Measurements from ENCODE around the gene ZNF280C.
"Not testable (repeated sequence)": the region's sequence is repeated elsewhere in the genome, so short reads cannot be mapped to it uniquely, and the experiment has no call there.

The ZNF280C gene

DNA sequence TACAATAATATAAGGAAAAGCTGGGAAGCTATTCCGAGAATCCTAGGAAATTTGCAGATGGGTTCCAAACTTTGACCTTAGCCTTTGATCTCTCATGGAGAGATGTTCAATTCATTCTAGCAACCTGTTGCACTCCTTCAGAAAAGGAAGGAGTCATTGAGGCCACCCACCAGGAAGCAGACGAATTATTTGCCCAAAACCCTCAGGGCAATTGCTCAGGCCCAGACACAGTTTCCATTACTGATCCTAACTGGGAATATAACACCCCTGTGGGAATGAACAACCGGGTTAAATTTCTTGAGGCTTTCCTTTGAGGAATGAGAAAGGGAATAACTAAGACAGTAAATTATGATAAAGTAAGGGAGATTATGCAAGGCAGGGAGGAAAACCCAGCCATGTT, 13.5 kb upstream of the ZNF280C start:
- H3K9me3 Mint-ChIP-seq = no peaks in the 10 kb centered on the region
- no peak for DNase-seq
- H3K27me3 Mint-ChIP-seq = peaks cover 19% of the 10 kb centered on the region in 2 donors
- no peaks in the 10 kb centered on the region for H3K4me1 Mint-ChIP-seq (ENCODE audit: low read depth in 2 of 2)
- no peak overlapping the region for H3K4me3 Mint-ChIP-seq
- no peaks in the 10 kb centered on the region for H3K36me3 Mint-ChIP-seq (ENCODE audit: insufficient read depth)
- ATAC-seq (replicated peaks) = no peak
- H3K27ac Mint-ChIP-seq = no peak overlapping the region

DNA sequence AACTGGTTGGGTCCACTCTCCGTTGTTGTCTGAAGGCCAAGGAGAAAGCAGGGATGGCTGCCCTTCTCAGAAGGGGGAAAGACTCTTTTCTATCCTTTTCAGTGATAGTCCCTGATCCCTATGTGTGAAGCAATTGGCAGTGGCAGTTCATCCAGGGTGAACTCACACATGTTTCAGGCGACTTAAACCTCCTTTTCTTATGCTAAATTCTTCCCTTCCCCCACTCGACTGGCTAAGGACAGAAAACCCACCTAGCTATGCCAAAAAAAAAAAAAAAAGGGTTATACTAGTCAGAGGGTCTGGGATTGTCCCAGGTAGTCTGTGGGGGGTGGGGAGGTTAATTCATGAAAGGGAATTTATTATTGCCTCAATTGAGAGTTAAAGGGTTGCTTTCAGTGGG, 12.2 kb upstream of the ZNF280C start:
- no peak overlapping the region for H3K27ac Mint-ChIP-seq
- ATAC-seq (replicated peaks) (no peak), DNase-seq (no peak)
- H3K9me3 Mint-ChIP-seq = no peaks in the 10 kb centered on the region
- no peaks in the 10 kb centered on the region for H3K36me3 Mint-ChIP-seq (ENCODE audit: insufficient read depth)
- H3K27me3 Mint-ChIP-seq = peaks cover 19% of the 10 kb centered on the region in 2 donors
- no peak overlapping the region for H3K4me3 Mint-ChIP-seq
- H3K4me1 Mint-ChIP-seq (ENCODE audit: low read depth in 2 of 2) = no peaks in the 10 kb centered on the region

DNA sequence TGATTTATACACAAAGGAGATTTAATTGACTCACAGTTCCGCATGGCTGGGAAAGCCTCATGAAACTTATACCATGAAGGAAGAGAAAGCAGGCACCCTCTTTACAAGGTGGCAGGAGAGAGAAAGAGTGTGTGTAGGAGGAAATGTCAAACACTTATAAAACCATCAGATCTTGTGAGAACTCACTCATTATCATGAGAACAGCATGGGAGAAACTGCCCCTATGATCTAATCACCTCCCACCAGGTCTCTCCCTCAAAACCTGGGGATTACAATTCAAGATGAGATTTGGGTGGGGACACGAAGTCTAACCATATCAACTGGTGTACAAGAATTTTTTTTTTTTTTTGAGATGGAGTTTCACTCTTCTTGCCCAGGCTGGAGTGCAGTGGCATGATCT, 3.6 kb upstream of the ZNF280C start:
- H3K27me3 Mint-ChIP-seq; H3K27ac Mint-ChIP-seq; H3K9me3 Mint-ChIP-seq; H3K4me3 Mint-ChIP-seq; ATAC-seq (replicated peaks); H3K36me3 Mint-ChIP-seq (ENCODE audit: insufficient read depth); DNase-seq; H3K4me1 Mint-ChIP-seq (ENCODE audit: low read depth in 2 of 2): not testable (repeated sequence)

DNA sequence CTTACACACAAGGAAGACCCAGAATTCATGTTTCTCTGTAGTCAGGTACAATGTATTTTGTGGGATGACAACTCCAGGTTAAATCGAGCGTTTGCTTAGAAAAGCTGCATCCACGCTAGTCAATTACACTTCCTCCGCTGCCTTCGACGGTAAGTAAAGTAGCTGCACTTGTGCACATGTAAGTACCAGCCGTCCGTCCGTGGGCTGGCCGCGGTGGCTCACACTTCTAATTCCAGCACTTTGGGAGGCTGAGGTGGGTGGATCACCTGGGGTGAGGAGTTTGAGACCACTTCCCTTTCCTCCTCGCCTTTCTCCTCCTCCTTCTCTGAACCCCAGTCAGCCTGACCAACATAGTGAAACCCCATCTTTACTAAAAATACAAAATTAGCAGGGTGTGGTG, 692 bp upstream of the ZNF280C start:
- H3K36me3 Mint-ChIP-seq (ENCODE audit: insufficient read depth); H3K9me3 Mint-ChIP-seq; H3K4me3 Mint-ChIP-seq; H3K27ac Mint-ChIP-seq; DNase-seq; H3K27me3 Mint-ChIP-seq; H3K4me1 Mint-ChIP-seq (ENCODE audit: low read depth in 2 of 2); ATAC-seq (replicated peaks): not testable (repeated sequence)

DNA sequence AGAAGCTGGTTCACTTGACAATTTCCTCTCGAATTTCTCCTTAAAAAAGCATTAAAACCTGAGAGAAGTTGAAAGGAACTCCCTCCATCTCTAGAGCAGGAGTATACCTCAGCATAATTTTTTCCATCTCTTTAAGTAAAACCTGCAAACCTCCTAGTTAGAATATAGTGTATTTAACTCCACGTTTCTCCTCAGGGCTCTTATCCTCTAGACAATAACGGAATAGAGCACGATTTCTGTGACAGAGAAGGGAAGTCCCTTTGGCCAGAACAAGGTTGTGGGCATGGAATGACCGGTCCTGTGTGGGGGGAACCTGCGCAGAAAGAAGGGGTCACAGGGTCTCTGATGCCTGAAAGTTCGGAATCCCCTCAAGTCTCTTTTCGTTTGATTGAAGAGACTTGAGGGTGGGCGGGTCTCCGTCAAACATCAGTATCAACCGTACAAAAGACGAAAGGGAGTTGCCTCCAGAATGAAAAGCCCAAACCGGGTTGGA, 697 bp downstream of the ZNF280C start:
- DNase-seq = no peak
- Mint-ChIP-seq H3K27me3 (no peaks in the 10 kb centered on the region), H3K4me3 (peak overlapping the region; percentile 86), H3K4me1 (ENCODE audit: low read depth in 2 of 2) (peaks cover 0 to 4% of the 10 kb centered on the region in 2 donors), H3K9me3 (no peaks in the 10 kb centered on the region), H3K27ac (peak overlapping the region; percentile 75 to 80), H3K36me3 (ENCODE audit: insufficient read depth) (peaks cover 12% of the 10 kb centered on the region)
- ATAC-seq (replicated peaks) = no peak

DNA sequence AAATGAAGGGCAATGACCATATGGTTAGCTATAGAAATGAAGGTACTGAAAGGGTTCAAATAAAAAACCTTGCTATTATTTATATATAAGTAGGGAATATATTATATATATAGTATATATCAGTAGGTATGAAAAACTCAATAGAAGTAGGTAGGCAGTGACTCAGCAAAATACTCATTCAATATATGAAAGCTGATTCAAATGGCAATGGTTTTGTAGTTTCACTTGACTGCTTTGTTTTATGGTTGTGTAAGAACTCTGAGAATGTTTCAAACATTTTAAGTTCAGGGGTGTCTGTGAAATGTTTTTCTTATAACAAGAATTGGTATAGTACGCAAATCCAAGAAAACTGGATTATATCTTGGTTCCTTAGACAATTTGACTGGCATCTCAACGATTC, 4.1 kb downstream of the ZNF280C start:
- Mint-ChIP-seq H3K4me1 (ENCODE audit: low read depth in 2 of 2) (peaks cover 0 to 4% of the 10 kb centered on the region in 2 donors), H3K27me3 (no peaks in the 10 kb centered on the region)
- no peak for ATAC-seq (replicated peaks)

DNA sequence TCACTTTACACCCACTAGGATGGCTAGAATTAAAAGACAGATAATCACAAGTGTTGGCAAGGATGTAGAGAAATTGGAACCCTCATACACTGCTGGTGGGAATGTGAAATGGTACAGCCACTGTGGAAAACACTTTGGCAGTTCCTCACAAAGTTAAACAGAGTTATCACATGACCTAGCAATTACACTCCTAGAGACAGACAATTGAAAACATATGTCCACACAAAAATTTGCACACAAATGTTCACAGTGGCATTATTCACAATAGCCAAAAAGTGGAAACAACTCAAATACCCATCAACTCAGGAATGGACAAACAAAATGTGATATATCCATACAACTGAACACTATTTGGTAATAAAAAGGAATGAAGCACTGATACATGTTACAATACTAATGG, 5.7 kb downstream of the ZNF280C start:
- DNase-seq = no peak
- H3K9me3 Mint-ChIP-seq = no peaks in the 10 kb centered on the region
- H3K4me3 Mint-ChIP-seq = no peak overlapping the region
- ATAC-seq (replicated peaks) = no peak
- peaks cover 4% of the 10 kb centered on the region for H3K36me3 Mint-ChIP-seq (ENCODE audit: insufficient read depth)
- H3K27ac Mint-ChIP-seq = no peak overlapping the region
- peaks cover 0 to 4% of the 10 kb centered on the region in 2 donors for H3K4me1 Mint-ChIP-seq (ENCODE audit: low read depth in 2 of 2)
- no peaks in the 10 kb centered on the region for H3K27me3 Mint-ChIP-seq

More for the DNA sequence above, 4.1 kb downstream of the ZNF280C start:
- Mint-ChIP-seq H3K4me3 (no peak overlapping the region), H3K9me3 (no peaks in the 10 kb centered on the region), H3K27ac (no peak overlapping the region), H3K36me3 (ENCODE audit: insufficient read depth) (peaks cover 12% of the 10 kb centered on the region)
- DNase-seq = no peak

DNA sequence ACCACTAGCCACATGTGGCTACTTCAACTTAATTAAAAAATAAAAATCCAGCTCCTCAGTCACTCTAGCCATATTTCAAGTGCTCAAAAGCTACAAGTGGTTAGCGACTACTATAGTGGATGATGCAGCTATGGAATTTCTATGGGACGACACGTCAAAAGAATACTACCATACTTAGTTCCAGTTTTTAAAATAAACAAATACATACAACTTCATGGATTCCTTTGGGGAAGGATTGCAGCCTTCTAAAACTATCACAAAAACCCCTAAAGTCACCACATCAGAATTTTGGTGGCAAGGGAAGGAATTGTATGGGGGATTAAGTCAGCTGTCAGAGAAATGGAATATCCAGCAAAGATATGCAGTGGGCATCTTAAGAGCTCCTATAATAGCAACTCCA, 6.5 kb downstream of the ZNF280C start:
- no peak for DNase-seq
- no peak for ATAC-seq (replicated peaks)
- no peak overlapping the region for H3K4me3 Mint-ChIP-seq
- no peak overlapping the region for H3K27ac Mint-ChIP-seq
- H3K4me1 Mint-ChIP-seq (ENCODE audit: low read depth in 2 of 2) = peaks cover 0 to under 1% of the 10 kb centered on the region in 2 donors
- no peaks in the 10 kb centered on the region for H3K9me3 Mint-ChIP-seq
- H3K27me3 Mint-ChIP-seq = no peaks in the 10 kb centered on the region
- peaks cover 4% of the 10 kb centered on the region for H3K36me3 Mint-ChIP-seq (ENCODE audit: insufficient read depth)

DNA sequence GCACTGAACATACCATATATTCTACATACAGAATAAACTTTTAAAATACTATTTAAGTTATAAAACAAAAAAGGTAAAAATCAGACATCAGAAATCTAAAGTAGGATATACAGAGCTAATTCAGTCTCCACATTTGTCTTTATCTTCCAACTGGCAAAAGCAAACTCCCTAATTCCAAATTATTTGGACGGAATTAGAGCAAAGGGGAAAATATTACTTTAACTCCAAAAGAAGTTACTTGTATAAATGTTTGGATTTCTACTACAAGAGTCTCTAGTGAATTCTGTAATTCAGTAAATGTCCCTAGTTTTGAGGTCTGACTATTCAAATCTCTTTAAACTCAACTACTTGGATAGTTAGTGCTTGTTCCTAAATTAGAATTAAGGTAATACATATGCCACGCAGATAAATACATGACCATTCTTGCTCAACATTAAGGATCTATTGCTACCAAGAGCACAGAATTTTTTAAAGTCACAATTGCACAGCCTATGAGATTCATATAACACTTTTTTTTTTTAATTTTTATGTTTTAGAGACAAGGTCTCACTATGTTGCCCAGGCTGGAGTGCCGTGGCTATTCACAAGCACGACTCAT, 7.3 kb downstream of the ZNF280C start:
- Mint-ChIP-seq H3K27me3 (no peaks in the 10 kb centered on the region), H3K4me1 (ENCODE audit: low read depth in 2 of 2) (no peaks in the 10 kb centered on the region), H3K36me3 (ENCODE audit: insufficient read depth) (peaks cover 10% of the 10 kb centered on the region), H3K9me3 (no peaks in the 10 kb centered on the region), H3K27ac (no peak overlapping the region), H3K4me3 (no peak overlapping the region)
- no peak for ATAC-seq (replicated peaks)
- no peak for DNase-seq

DNA sequence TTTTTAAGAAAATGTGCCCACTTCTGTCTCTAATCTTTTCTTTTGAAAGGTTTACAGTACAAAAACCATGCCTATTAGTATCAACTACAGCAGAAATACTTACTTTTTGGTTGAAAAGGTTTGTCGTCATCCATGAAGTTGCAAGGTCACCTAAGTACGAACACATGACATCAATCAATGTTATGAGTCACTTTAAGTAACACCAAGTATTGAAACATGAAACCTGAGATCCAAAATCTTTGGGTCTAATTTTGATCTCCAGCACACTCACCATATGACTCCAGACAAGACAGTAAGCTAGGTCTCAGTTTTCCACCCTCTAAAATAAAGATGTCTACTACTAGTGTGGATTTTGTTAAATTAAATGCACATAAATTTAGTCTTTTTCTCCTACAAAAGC, 8.4 kb downstream of the ZNF280C start:
- no peaks in the 10 kb centered on the region for H3K27me3 Mint-ChIP-seq

DNA sequence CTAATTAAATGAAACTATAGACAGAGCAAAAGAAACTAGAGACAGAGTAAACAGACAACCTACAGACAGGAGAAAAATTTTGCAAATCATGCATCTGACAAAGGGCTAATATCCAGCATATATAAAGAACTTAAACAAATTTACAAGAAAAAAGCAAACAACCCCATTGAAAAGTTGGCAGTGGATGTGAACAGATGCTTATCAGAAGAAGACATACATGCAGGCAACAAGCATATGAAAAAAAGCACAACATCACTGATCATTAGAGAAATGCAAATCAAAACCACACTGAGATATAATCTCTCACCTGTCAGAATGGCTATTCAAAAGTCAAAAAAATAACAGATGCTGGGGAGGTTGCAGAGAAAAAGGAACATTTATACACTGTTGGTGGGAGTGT, 14.8 kb downstream of the ZNF280C start:
- Mint-ChIP-seq H3K4me1 (ENCODE audit: low read depth in 2 of 2) (peaks cover 9 to 28% of the 10 kb centered on the region in 2 donors), H3K36me3 (ENCODE audit: insufficient read depth) (peaks cover 8% of the 10 kb centered on the region), H3K4me3 (no peak overlapping the region), H3K27ac (no peak overlapping the region), H3K27me3 (no peaks in the 10 kb centered on the region), H3K9me3 (no peaks in the 10 kb centered on the region)
- no peak for DNase-seq
- no peak for ATAC-seq (replicated peaks)

More for the DNA sequence above, 8.4 kb downstream of the ZNF280C start:
- DNase-seq (no peak), ATAC-seq (replicated peaks) (no peak)
- Mint-ChIP-seq H3K4me3 (no peak overlapping the region), H3K27ac (no peak overlapping the region), H3K36me3 (ENCODE audit: insufficient read depth) (peaks cover 10% of the 10 kb centered on the region), H3K4me1 (ENCODE audit: low read depth in 2 of 2) (no peaks in the 10 kb centered on the region), H3K9me3 (no peaks in the 10 kb centered on the region)

DNA sequence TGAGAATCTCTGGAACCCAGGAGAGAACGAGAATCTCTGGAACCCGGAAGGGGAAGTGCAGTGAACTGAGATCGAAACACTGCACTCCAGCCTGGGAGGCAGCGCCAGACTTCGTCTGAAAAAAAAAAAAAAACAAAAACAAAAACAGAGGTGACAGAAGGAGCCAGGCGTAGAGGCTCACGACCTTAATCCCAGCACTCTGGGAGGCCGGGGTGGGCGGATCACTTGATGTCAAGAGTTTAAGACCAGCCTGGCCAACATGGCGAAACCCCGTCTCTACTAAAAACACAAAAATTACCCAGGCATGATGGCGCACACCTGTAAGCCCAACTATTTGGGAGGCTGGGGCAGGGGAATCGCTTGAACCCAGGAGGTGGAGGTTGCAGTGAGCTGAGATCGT, 17.0 kb downstream of the ZNF280C start:
- Mint-ChIP-seq H3K4me3 (no peak overlapping the region), H3K27ac (no peak overlapping the region), H3K9me3 (no peaks in the 10 kb centered on the region), H3K36me3 (ENCODE audit: insufficient read depth) (peaks cover 8% of the 10 kb centered on the region), H3K27me3 (no peaks in the 10 kb centered on the region), H3K4me1 (ENCODE audit: low read depth in 2 of 2) (peaks cover 9 to 28% of the 10 kb centered on the region in 2 donors)
- DNase-seq (no peak), ATAC-seq (replicated peaks) (no peak)

DNA sequence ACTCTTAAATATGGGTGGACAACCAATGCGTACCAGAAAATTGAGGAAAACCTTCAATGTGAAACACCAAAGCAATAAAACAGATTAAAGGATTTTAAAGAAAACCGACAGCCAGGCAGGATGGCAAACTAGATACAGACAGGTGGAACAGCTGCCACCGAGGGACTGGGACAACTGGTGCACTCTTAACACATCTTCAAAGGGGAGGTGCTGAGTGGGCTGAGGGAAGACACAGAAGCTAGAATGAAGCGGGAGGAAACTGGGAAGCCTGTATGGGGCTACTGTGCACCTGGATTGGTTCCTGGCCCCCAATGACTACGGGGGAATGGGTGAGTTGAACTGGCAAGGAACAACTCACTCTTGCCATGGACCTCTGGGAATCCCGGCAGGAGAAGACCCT, 20.7 kb downstream of the ZNF280C start:
- Mint-ChIP-seq H3K9me3 (no peaks in the 10 kb centered on the region), H3K27me3 (no peaks in the 10 kb centered on the region), H3K27ac (no peak overlapping the region), H3K4me3 (no peak overlapping the region), H3K36me3 (ENCODE audit: insufficient read depth) (peaks cover 20% of the 10 kb centered on the region), H3K4me1 (ENCODE audit: low read depth in 2 of 2) (peaks cover 5 to 13% of the 10 kb centered on the region in 2 donors)
- ATAC-seq (replicated peaks) (no peak), DNase-seq (no peak)

DNA sequence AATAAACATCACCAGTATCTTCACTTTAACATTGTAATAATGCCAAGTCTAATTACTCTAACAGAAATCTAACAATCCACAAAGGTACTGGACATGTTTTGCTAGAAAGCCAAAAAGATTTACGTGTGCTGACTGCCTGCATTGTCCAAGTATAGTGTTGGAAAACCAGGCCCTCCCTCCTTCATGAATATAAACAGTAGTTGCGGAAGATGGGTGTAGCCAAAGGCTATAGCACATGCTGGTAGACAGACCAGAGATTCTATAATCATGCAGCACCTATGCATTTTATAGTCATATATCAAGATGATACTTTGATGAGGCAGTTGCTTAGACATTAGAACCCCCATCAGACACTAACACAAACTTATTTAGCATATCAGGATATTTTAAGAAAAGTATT, 22.6 kb downstream of the ZNF280C start:
- Mint-ChIP-seq H3K4me3 (no peak overlapping the region), H3K27ac (no peak overlapping the region), H3K4me1 (ENCODE audit: low read depth in 2 of 2) (peaks cover 3 to 9% of the 10 kb centered on the region in 2 donors), H3K9me3 (no peaks in the 10 kb centered on the region), H3K27me3 (no peaks in the 10 kb centered on the region), H3K36me3 (ENCODE audit: insufficient read depth) (peaks cover 24% of the 10 kb centered on the region)
- no peak for DNase-seq
- no peak for ATAC-seq (replicated peaks)
